Fibroblast of lung (primary cell): ENCODE results near the gene RPL22L1.

ENCODE experiments used
- EZH2 ChIP-seq: IDR thresholded peaks from 2 replicates; pipeline ENCODE4 v1.5.1; 2012; ENCODE audit warnings: low read length, control low read depth, mild to moderate bottlenecking; ENCODE audit errors: missing control alignments
- TF ChIP-seq, protein P1 (sequence below), 2 donors: IDR thresholded peaks in 1 of 2; conservative IDR thresholded peaks in 1 of 2; 1 replicate in 1 of 2; 2 replicates in 1 of 2; pipeline ENCODE4 v1.5.1; 2011 to 2012; ENCODE audit warnings: low read length in 2 of 2, control low read depth in 1 of 2, inconsistent platforms in 1 of 2, low read depth in 1 of 2, mild to moderate bottlenecking in 1 of 2

DNA sequence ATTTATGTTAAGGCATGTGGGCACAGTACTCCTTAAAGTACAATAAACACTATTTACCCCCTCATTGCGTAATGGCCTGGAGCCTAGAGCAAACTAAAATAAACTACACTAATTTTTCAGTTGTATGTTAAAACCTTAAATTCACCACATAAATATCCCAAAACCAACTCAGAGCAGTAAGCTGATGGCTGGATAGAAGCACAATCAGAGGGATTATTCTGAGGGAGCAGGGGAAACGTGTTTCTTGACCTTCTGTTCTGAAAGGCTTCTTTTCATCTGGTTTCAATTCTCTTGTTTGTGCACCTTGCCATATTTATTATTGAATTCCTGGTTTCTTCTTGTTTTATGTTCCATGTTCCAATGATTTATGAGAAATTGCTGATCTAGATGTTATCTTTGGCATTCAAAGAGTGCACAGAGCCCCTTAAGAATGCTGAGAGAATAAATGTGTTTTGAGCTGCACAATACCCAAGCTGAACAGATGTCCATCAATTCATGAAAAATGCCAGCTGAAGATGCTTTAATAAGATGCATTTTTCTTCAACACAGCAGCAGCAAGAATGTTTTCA, 29.6 kb downstream of the RPL22L1 start:
- TF ChIP-seq, protein P1, sequence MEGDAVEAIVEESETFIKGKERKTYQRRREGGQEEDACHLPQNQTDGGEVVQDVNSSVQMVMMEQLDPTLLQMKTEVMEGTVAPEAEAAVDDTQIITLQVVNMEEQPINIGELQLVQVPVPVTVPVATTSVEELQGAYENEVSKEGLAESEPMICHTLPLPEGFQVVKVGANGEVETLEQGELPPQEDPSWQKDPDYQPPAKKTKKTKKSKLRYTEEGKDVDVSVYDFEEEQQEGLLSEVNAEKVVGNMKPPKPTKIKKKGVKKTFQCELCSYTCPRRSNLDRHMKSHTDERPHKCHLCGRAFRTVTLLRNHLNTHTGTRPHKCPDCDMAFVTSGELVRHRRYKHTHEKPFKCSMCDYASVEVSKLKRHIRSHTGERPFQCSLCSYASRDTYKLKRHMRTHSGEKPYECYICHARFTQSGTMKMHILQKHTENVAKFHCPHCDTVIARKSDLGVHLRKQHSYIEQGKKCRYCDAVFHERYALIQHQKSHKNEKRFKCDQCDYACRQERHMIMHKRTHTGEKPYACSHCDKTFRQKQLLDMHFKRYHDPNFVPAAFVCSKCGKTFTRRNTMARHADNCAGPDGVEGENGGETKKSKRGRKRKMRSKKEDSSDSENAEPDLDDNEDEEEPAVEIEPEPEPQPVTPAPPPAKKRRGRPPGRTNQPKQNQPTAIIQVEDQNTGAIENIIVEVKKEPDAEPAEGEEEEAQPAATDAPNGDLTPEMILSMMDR (conservative IDR thresholded peaks at IDR 0.05 in 1 of 2, IDR thresholded peaks at IDR 0.05 in 1 of 2; ENCODE audit: low read depth in 1 of 2, low read length in 2 of 2): no peak
- no peak for TF ChIP-seq EZH2
